Kidney (tissue), 14 donors: ENCODE measurements around the gene GRIP2. TPM values are rescaled to one million over a fixed set of nuclear protein-coding genes. Genes with fewer than 3 reads are reported as not detected.

ENCODE experiments used
- DNase-seq, 5 donors: peaks; one replicate each; pipeline ENCODE4 v3.0.0-alpha.2; 2013 to 2020
- FAIRE-seq: peaks from 2 replicates; lab custom pipeline; 2012; peaks lifted over from hg19 to GRCh38; lab: Jason Lieb, UNC
- H3K27ac ChIP-seq, 2 donors: one replicate each; pipeline ENCODE4 v1.7.0; 2013; ENCODE audit warnings: low read depth in 2 of 2, low read length in 2 of 2, inconsistent platforms in 1 of 2
- H3K27me3 ChIP-seq: one replicate; pipeline ENCODE4 v1.7.1; 2013; ENCODE audit warnings: low read length, inconsistent platforms; ENCODE audit not compliant: control insufficient read depth, insufficient read depth
- H3K36me3 ChIP-seq, 3 donors: one replicate each; pipeline versions ENCODE4 v1.7.0 to v1.7.1; 2013; ENCODE audit warnings: low read length in 3 of 3, control low read depth in 1 of 3, inconsistent platforms in 1 of 3; ENCODE audit not compliant: insufficient read depth in 3 of 3, control insufficient read depth in 2 of 3
- H3K4me1 ChIP-seq, 3 donors: one replicate each; pipeline versions ENCODE4 v1.7.0 to v1.7.1; 2013; ENCODE audit warnings: low read length in 3 of 3, inconsistent platforms in 1 of 3, low read depth in 1 of 3; ENCODE audit not compliant: control insufficient read depth in 2 of 3, insufficient read depth in 2 of 3
- H3K4me3 ChIP-seq, 3 donors: one replicate each; pipeline versions ENCODE4 v1.7.0 to v1.8.1; 2013; ENCODE audit warnings: low read length in 3 of 3, control low read depth in 1 of 3, inconsistent platforms in 1 of 3
- H3K9ac ChIP-seq, 3 donors: one replicate each; pipeline versions ENCODE4 v1.7.0 to v1.7.1; 2013; ENCODE audit warnings: low read length in 3 of 3, control low read depth in 1 of 3, inconsistent platforms in 1 of 3
- H3K9me3 ChIP-seq, 3 donors: one replicate each; pipeline versions ENCODE4 v1.7.0 to v1.7.1; 2013; ENCODE audit warnings: low read length in 3 of 3, control low read depth in 1 of 3, inconsistent platforms in 1 of 3; ENCODE audit not compliant: control insufficient read depth in 2 of 3, insufficient read depth in 1 of 3
- intact Hi-C: fragments of 100-400 bp; cut with DNase I; formaldehyde crosslinking; loops from one replicate; pipeline ENCODE4 v1.11.1; 2022
- polyA plus RNA-seq: library from polyadenylated mRNA; stranded (reverse); fragments of 350-450 nt; fragmentation: Illumina TruSeq; extraction: RNeasy Lipid Tissue Mini Kit (QIAGEN cat#74804); gene quantifications from one replicate; pipeline ENCODE4 v1.2.3, GENCODE V29; 2014; ENCODE audit warnings: low read depth, low replicate concordance; ENCODE audit not compliant: insufficient read depth
- total RNA-seq: library from RNA; stranded (reverse); fragmentation: NEBNext Ultra II Directional; extraction: Animal tissue kit (Norgen Biotek cat#: 25700); gene quantifications from one replicate; pipeline ENCODE4 v1.2.1, GENCODE V29; 2021
- TF ChIP-seq, protein P1 (sequence below): IDR thresholded peaks from 3 replicates; pipeline ENCODE4 v1.5.1; 2012; ENCODE audit warnings: mild to moderate bottlenecking, moderate library complexity, borderline replicate concordance; ENCODE audit not compliant: insufficient read depth; ENCODE audit errors: extremely low read depth
- donor health status: control.
- donor health status: control.
- donor health status: control.
- donor health status: control.
- donor health status: control.
- donor health status: DM: yes; HTN: yes; CAD: no.
- donor health status: Normal renal cell carcinoma (clear cell type).

GRIP2 gene
- total and polyA plus RNA-seq, 2 donors from 2014 or later = 3.0 to 3.2 TPM

DNA sequence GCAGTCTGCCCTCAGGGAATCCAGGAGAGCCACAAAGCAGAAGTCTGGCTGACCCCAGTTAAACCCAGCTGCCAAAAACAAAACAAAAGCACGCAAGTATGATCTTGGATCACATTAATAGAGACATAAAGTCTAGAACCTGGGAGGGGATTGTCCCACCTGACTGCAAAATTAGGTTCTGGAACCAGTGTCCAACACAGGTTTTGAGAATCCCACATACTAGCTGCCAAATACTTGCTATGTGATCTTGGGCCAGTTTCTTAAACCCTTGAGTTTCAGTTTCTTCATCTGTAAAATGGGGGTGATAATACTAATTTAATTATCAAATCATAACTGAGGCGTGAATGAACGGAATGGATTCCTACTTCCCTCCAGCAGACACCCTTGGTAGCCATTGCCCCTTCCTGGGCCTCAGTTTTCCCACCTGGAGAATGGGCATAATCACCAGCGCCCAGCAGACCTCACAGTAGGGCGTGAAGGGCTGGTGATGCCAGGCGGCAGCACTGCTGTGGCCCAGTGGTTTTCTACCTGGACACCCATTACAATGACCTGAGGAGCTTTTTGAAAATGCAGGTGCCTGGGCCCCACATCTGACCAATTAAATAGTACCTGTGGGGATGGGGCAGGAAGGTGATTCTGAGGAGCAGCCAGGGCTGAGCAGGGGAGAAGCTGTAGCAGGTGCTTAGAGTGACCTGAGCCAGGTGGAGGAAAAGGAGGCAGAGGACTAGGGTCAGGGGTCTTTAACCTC, 32.2 kb downstream of the GRIP2 start:
- Histone ChIP-seq H3K9me3 (peaks cover 2 to 4% (median 2%) of the 10 kb centered on the region in 3 donors), H3K9ac (no peak overlapping the region), H3K36me3 (no peaks in the 10 kb centered on the region), H3K4me1 (no peaks in the 10 kb centered on the region), H3K27me3 (no peaks in the 10 kb centered on the region), H3K27ac (no peak overlapping the region), H3K4me3 (no peak overlapping the region)
- TF ChIP-seq, protein P1, sequence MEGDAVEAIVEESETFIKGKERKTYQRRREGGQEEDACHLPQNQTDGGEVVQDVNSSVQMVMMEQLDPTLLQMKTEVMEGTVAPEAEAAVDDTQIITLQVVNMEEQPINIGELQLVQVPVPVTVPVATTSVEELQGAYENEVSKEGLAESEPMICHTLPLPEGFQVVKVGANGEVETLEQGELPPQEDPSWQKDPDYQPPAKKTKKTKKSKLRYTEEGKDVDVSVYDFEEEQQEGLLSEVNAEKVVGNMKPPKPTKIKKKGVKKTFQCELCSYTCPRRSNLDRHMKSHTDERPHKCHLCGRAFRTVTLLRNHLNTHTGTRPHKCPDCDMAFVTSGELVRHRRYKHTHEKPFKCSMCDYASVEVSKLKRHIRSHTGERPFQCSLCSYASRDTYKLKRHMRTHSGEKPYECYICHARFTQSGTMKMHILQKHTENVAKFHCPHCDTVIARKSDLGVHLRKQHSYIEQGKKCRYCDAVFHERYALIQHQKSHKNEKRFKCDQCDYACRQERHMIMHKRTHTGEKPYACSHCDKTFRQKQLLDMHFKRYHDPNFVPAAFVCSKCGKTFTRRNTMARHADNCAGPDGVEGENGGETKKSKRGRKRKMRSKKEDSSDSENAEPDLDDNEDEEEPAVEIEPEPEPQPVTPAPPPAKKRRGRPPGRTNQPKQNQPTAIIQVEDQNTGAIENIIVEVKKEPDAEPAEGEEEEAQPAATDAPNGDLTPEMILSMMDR = no peak
- intact Hi-C loops = no loop called here
- DNase-seq (peak in 2 of 5 donors; percentile 31 to 35), FAIRE-seq (no peak)

DNA sequence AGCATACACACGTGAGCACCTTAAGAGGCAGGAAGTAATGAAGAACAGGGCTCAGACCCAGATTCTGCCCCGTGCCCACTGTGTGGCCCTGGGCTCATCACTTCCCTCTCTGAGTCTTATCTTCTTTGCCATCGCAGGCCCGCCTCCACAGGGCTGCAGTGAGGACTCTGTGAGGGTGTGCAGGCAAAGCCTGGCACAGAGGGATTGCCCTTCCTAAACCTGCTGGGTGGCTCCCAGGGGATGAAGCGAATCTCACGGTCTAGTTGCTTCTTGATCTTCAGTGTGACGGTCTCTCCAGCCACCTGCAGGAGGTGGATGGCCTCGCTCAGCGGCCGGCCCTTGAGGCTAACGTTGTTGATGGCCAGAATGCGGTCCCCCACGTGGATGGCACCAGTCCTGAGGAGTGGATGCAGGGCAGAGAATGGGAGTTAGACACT, 32.8 kb downstream of the GRIP2 start:
- no peak overlapping the region for H3K9ac ChIP-seq
- peaks cover 2 to 6% (median 2%) of the 10 kb centered on the region in 3 donors for H3K9me3 ChIP-seq
- TF ChIP-seq, protein P1 = no peak
- H3K27ac ChIP-seq = no peak overlapping the region
- no peaks in the 10 kb centered on the region for H3K36me3 ChIP-seq
- H3K27me3 ChIP-seq = no peaks in the 10 kb centered on the region
- DNase-seq (peak in 2 of 5 donors; percentile 31 to 49), FAIRE-seq (no peak)
- intact Hi-C loops = no loop called here
- H3K4me3 ChIP-seq = no peak overlapping the region
- no peaks in the 10 kb centered on the region for H3K4me1 ChIP-seq

DNA sequence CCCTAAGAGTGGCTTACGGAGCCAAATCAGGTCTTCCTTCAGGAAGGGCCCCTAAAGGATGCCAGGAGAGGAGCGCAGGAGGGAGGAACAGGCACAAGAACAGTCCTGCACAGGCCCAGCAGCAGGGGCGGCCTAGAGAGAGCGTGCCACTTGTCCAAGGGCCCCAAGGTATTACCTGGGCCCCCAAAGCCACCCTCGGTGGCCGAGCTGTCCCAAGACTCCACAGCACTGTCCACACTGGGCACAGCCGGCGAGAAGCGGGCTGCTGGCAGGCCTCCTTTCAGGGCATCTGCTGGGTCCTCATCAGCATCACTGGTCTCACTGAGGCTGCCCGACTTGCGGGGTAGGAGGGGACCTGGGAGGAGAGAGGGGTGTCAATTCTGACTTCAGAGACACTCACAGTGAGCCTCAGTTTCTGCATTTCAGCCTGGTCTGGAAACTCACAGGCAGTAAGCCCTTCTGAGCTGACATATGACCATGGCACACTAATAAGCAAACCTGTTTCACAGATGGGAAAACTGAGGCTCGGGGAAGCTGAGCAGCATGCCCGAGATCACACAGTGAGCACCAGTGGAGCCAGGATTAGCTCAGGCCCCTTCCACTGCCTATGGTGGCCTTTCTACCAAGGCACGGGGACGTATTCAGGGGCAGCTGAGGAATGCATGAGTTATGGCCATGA, 33.4 kb downstream of the GRIP2 start:
- H3K27ac ChIP-seq = no peak overlapping the region
- intact Hi-C loops = no loop called here
- no peaks in the 10 kb centered on the region for H3K36me3 ChIP-seq
- FAIRE-seq = no peak
- H3K27me3 ChIP-seq = no peaks in the 10 kb centered on the region
- DNase-seq = peak in 2 of 5 donors; percentile 26 to 59
- peaks cover 2 to 6% (median 2%) of the 10 kb centered on the region in 3 donors for H3K9me3 ChIP-seq
- H3K9ac ChIP-seq = no peak overlapping the region
- H3K4me3 ChIP-seq = no peak overlapping the region
- no peaks in the 10 kb centered on the region for H3K4me1 ChIP-seq
- TF ChIP-seq, protein P1 = no peak
